ENCODE results near the gene APBA2. TPM values are rescaled to one million over a fixed set of nuclear protein-coding genes. Genes with fewer than 3 reads are reported as not detected.
"Not testable (repeated sequence)": the region's sequence is repeated elsewhere in the genome, so short reads cannot be mapped to it uniquely, and the experiment has no call there.

The APBA2 gene
- total RNA-seq = 10 to 100 TPM in 2 of 4 donors, 1 to 10 TPM in 2; 7.7 to 14.4 (median 11.6) TPM

- intact Hi-C loops (cut with DNase I) = no loop called here
- Histone ChIP-seq H3K36me3 (no peaks in the 10 kb centered on the region), H3K27ac (no peak within 1 kb of the TSS), H3K27me3 (no peaks in the 10 kb centered on the region), H3K9me3 (no peaks in the 10 kb centered on the region), H3K4me1 (peaks cover 0 to 15% of the 10 kb centered on the region in 2 donors), H3K4me3 (replicated peaks in 1 of 3) (peak within 1 kb of the TSS in 2 of 3 donors; percentile 44 to 45)
- DNase-seq = peak; percentile 40 to 46
- WGBS, 2 donors = no CpG with 5 or more reads among the region's 109 CpGs
- TF ChIP-seq POLR2A (IDR thresholded peaks at IDR 0.05) (no peak), CTCF (IDR thresholded peaks at IDR 0.05) (peak in 1 of 6 experiments; percentile 3)
Measured at GRCh38 chr15:28885630-28886430, at the start of gene APBA2. Gene APBA2 (plus strand): TSS chr15:28885974. CDS start chr15:29053885, 167,911 bp downstream.

- H3K4me1 ChIP-seq; H3K4me3 ChIP-seq (replicated peaks in 1 of 3); H3K27ac ChIP-seq; H3K9me3 ChIP-seq; intact Hi-C loops (cut with DNase I); H3K27me3 ChIP-seq; H3K36me3 ChIP-seq; DNase-seq: not testable (repeated sequence)
- 86% methylated on average over 1 of the region's 9 CpGs for WGBS, 2 donors
Measured at GRCh38 chr15:28840285-28840684, 45.5 kb upstream of the APBA2 start.

GRCh38 chr15:28842210-28842609 lies 43.6 kb upstream of the APBA2 start:
- intact Hi-C loops (cut with DNase I); H3K9me3 ChIP-seq; H3K27ac ChIP-seq; H3K36me3 ChIP-seq; H3K27me3 ChIP-seq; DNase-seq; H3K4me3 ChIP-seq (replicated peaks in 1 of 3); H3K4me1 ChIP-seq: not testable (repeated sequence)
- WGBS, 2 donors = 88 to 94% methylated on average over 11 of the region's 11 CpGs

- H3K27me3 ChIP-seq; intact Hi-C loops (cut with DNase I); H3K4me1 ChIP-seq; H3K4me3 ChIP-seq (replicated peaks in 1 of 3); H3K27ac ChIP-seq; H3K9me3 ChIP-seq; H3K36me3 ChIP-seq; DNase-seq: not testable (repeated sequence)
- 94 to 95% methylated on average over 12 of the region's 12 CpGs for WGBS, 2 donors
Measured at GRCh38 chr15:28843520-28843919, 42.3 kb upstream of the APBA2 start.

- H3K27me3 ChIP-seq; H3K36me3 ChIP-seq; H3K4me3 ChIP-seq (replicated peaks in 1 of 3); H3K4me1 ChIP-seq; H3K9me3 ChIP-seq; H3K27ac ChIP-seq; intact Hi-C loops (cut with DNase I); DNase-seq: not testable (repeated sequence)
- 79 to 89% methylated on average over 6 to 14 of the region's 14 CpGs for WGBS, 2 donors
Measured at GRCh38 chr15:28844147-28844546, 41.6 kb upstream of the APBA2 start.

GRCh38 chr15:28847247-28847646 lies 38.5 kb upstream of the APBA2 start:
- H3K36me3 ChIP-seq; H3K4me1 ChIP-seq; H3K4me3 ChIP-seq (replicated peaks in 1 of 3); H3K9me3 ChIP-seq; intact Hi-C loops (cut with DNase I); H3K27ac ChIP-seq; H3K27me3 ChIP-seq; DNase-seq: not testable (repeated sequence)
- 66 to 69% methylated on average over 4 to 5 of the region's 5 CpGs for WGBS, 2 donors

GRCh38 chr15:28847959-28848358 lies 37.8 kb upstream of the APBA2 start:
- H3K27me3 ChIP-seq; H3K36me3 ChIP-seq; H3K4me3 ChIP-seq (replicated peaks in 1 of 3); H3K9me3 ChIP-seq; H3K4me1 ChIP-seq; DNase-seq; H3K27ac ChIP-seq; intact Hi-C loops (cut with DNase I): not testable (repeated sequence)
- WGBS, 2 donors = 90 to 98% methylated on average over 9 of the region's 9 CpGs

GRCh38 chr15:28848521-28848920 lies 37.3 kb upstream of the APBA2 start, which contains the start of gene GOLGA6L7:
Gene GOLGA6L7 (minus strand): TSS chr15:28848644. CDS start chr15:28848549, 95 bp downstream.
- 95 to 96% methylated on average over 13 of the region's 13 CpGs for WGBS, 2 donors
- not testable (repeated sequence) for DNase-seq, H3K9me3 ChIP-seq

GRCh38 chr15:28849271-28849670 lies 36.5 kb upstream of the APBA2 start:
- intact Hi-C loops (cut with DNase I); H3K4me3 ChIP-seq (replicated peaks in 1 of 3); H3K27ac ChIP-seq; DNase-seq; H3K36me3 ChIP-seq; H3K9me3 ChIP-seq; H3K4me1 ChIP-seq; H3K27me3 ChIP-seq: not testable (repeated sequence)
- WGBS, 2 donors = 97 to 100% methylated on average over 4 to 6 of the region's 17 CpGs

More at GRCh38 chr15:28848521-28848920, 37.3 kb upstream of the APBA2 start, which contains the start of gene GOLGA6L7:
- H3K4me1 ChIP-seq; H3K36me3 ChIP-seq; H3K27me3 ChIP-seq; intact Hi-C loops (cut with DNase I); H3K4me3 ChIP-seq (replicated peaks in 1 of 3); H3K27ac ChIP-seq: not testable (repeated sequence)

- H3K4me3 ChIP-seq (replicated peaks in 1 of 3); H3K27ac ChIP-seq; intact Hi-C loops (cut with DNase I); H3K27me3 ChIP-seq; H3K4me1 ChIP-seq; DNase-seq; H3K9me3 ChIP-seq; H3K36me3 ChIP-seq: not testable (repeated sequence)
- 96% methylated on average over 10 of the region's 31 CpGs; no CpG with 5 or more reads in 1 of the 2 donors for WGBS, 2 donors
Measured at GRCh38 chr15:28849766-28850165, 36.0 kb upstream of the APBA2 start.

- H3K36me3 ChIP-seq; H3K9me3 ChIP-seq; H3K4me1 ChIP-seq; DNase-seq; intact Hi-C loops (cut with DNase I); H3K27me3 ChIP-seq; H3K27ac ChIP-seq; H3K4me3 ChIP-seq (replicated peaks in 1 of 3): not testable (repeated sequence)
- WGBS, 2 donors = 54 to 63% methylated on average over 5 of the region's 5 CpGs
Measured at GRCh38 chr15:28853654-28854053, 32.1 kb upstream of the APBA2 start.

GRCh38 chr15:28854578-28854977 lies 31.2 kb upstream of the APBA2 start:
- H3K4me1 ChIP-seq, H3K27me3 ChIP-seq: not testable (repeated sequence)

More at GRCh38 chr15:28854578-28854977, 31.2 kb upstream of the APBA2 start:
- DNase-seq; intact Hi-C loops (cut with DNase I); H3K9me3 ChIP-seq; H3K4me3 ChIP-seq (replicated peaks in 1 of 3); H3K36me3 ChIP-seq; H3K27ac ChIP-seq: not testable (repeated sequence)
- whole genome bisulfite sequencing, 2 donors = 84 to 93% methylated on average over 2 of the region's 2 CpGs
